AG09319 (cell line): Measurements from ENCODE around the gene CCDC7.
A peak's percentile ranks its signal among the peaks of the same experiment; 100 is the strongest.

Source experiments
- DNase-seq: peaks from one replicate; pipeline ENCODE4 v3.0.0-alpha.2; 2010; ENCODE audit warnings: low read depth; ENCODE audit errors: extremely low read depth
- TF ChIP-seq, protein P1 (sequence below): IDR thresholded peaks from 2 replicates; pipeline ENCODE4 v1.5.1; 2011; ENCODE audit warnings: low read depth, mild to moderate bottlenecking, inconsistent platforms, low read length, moderate library complexity

The CCDC7 gene

DNA sequence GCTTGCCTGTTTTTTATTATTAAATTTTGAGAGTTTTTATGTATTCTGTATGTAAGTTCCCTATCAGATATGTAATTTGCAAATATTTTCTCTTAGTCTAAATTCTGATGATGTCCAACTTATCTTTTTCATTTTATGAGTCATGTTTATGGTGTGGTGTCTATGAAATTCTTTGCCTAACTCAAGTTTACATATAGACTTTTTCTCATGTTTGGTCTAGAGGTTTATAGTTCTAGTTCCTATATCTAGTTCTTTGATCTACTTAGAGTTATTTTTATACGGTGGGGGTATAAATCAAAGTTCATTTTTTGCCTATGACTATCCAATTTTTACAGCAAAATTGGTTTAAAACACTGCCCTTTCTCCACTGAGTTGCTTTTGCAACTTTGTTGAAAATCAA lies 26.3 kb upstream of the CCDC7 start:
- TF ChIP-seq, protein P1, sequence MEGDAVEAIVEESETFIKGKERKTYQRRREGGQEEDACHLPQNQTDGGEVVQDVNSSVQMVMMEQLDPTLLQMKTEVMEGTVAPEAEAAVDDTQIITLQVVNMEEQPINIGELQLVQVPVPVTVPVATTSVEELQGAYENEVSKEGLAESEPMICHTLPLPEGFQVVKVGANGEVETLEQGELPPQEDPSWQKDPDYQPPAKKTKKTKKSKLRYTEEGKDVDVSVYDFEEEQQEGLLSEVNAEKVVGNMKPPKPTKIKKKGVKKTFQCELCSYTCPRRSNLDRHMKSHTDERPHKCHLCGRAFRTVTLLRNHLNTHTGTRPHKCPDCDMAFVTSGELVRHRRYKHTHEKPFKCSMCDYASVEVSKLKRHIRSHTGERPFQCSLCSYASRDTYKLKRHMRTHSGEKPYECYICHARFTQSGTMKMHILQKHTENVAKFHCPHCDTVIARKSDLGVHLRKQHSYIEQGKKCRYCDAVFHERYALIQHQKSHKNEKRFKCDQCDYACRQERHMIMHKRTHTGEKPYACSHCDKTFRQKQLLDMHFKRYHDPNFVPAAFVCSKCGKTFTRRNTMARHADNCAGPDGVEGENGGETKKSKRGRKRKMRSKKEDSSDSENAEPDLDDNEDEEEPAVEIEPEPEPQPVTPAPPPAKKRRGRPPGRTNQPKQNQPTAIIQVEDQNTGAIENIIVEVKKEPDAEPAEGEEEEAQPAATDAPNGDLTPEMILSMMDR: no peak
- no peak for DNase-seq

DNA sequence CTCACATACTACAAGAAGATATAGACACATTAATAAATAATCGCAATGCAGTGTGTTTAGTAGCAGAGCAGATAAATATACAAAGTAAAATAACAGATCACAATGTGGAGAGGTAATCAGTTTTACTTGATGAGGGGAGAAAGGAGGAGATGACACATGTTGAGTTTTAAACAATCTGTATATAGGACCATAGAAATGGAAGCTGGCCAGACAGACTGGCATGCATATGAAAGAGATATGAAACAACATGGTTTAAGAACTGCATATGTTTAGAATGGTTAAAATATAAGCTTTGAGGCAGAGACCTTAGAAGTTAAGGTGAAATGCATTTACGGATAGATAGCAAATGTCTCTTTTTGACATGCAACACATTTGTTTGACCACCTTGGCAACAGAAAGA lies 19.8 kb upstream of the CCDC7 start:
- no peak for DNase-seq
- TF ChIP-seq, protein P1: no peak

DNA sequence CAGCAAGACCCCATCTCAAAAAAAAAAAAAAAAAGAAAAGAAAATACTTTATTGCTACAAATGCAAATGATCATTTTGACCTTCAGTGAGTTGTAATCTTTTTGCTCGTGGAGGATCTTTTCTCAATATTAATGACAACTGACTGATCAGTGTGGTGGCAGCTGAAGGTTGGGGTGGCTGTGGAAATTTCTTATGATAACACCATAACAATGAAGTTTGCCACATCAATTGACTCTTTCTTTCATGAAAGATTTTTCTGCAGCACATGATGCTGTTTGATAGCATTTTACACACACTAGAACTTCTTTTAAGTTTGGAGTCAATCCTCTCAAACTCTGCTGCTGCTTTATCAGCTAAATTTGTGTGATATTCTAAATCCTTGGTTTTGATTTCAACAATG lies 12.4 kb upstream of the CCDC7 start:
- TF ChIP-seq, protein P1: no peak
- no peak for DNase-seq

DNA sequence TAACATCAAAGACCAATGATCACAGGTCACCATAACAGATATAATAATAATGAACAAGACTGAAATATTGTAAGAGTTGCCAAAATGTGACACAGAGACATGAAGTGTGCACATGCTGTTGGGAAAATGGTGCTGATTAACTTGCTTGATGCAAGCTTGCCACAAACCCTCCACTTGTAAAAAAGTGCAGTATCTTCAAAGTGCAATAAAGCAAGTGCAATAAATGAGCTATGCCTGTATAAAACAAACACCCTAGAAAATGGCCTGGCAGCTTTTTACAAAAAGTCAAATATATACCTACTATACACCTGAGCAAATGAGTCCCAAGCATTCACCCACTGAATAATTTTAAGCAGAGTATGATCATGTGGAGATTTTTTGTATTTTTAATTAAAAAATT lies 9.7 kb upstream of the CCDC7 start:
- no peak for DNase-seq
- TF ChIP-seq, protein P1: no peak

DNA sequence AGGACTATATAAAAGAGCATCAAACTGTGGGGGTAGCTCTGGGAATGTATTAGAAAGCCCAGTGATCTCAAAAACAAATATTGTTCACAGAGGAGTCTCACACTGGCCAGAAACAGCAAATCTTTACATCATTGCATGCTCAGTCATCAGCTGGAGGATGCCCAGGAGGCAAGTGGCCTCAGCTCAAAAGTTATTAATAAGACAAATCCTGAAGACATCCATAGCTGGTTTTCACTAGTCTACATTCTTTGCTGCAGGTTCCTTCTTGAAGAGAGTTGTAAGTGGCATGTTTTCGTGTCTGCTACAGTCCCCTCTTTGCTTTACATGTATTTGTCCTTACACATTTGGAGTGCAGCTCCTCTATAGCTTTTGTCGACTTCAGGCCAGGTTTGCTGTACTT lies 8.6 kb upstream of the CCDC7 start:
- no peak for DNase-seq
- TF ChIP-seq, protein P1: no peak

DNA sequence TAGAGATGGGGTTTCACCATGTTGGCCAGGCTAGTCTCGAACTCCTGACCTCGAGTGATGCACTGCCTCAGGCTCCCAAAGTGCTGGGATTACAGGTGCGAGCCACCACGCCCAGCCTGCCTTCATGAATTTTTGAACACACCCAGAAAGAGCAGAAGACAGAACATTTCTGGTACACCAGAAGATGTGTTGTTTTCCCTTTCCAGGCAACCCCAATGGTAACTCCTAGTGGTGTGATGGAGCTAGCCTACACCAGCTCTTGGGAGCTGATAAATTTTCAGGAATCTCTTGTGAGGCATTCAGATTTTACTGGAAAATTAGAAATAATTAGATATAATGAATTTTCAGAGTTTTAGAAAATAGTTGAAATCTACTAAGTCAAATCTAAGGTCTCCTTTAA lies 904 bp upstream of the CCDC7 start:
- no peak for DNase-seq
- TF ChIP-seq, protein P1: no peak

DNA sequence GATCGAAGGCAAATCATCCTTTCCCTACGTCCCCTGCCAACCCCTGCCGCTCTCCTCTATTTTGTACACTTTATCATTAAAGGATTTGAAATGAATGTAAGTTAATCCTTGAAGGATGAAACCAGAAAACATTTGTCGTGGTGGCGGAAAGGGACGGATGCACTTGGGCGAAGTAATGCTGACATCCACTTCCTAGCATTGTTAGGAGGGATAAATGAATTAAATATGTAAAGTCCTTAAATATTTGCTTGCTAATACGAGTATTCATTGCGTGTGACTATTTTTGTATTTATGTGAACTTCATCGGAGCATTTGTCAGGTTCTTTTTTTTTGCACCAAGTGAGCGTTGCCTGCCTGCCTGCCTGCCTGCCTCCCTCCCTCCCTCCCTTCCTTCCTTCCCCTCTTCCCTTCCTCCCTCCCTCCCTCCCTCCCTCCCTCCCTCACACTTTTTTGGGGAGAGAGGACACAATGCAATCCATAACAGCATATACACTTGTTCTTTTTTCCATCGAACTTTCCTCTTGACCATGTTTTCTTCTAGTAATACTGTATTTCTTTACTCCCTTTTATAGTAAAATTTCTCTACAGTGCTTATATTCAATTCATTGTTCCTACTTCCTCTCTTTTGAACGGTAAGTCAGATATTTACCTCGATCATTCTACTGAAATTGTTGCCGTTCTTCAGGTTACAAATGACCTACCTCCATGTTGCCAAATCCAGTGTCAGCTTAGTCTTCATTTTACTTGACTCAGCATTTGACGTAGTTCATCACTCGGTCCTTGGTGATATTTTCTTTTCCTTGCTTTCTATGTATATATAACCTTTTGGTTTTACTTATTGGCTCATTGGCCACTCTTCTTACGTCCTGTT lies 831 bp downstream of the CCDC7 start:
- TF ChIP-seq, protein P1: no peak
- DNase-seq: peak; percentile 3
